A673 (cell line): Measurements from ENCODE around the gene NKX2-3.

Experiments
- EZH2 ChIP-seq: fragments of 200-600 bp; sonication (generic); IDR thresholded peaks from 2 replicates; pipeline ENCODE4 v1.6.1; 2017; ENCODE audit warnings: borderline replicate concordance, low read depth, mild to moderate bottlenecking, mixed read lengths, antibody characterized with exemption, low read length; ENCODE audit not compliant: poor library complexity, severe bottlenecking
- TF ChIP-seq, protein P1 (sequence below): fragments of 300-800, 200-600 bp; sonication (generic); conservative IDR thresholded peaks from 2 replicates; pipeline ENCODE4 v1.5.1; 2017; ENCODE audit warnings: low read depth, mild to moderate bottlenecking, antibody characterized with exemption, low read length, moderate library complexity, mixed read lengths

GRCh38 chr10:99540306-99540656 lies 7.5 kb downstream of the NKX2-3 start:
- TF ChIP-seq, protein P1, sequence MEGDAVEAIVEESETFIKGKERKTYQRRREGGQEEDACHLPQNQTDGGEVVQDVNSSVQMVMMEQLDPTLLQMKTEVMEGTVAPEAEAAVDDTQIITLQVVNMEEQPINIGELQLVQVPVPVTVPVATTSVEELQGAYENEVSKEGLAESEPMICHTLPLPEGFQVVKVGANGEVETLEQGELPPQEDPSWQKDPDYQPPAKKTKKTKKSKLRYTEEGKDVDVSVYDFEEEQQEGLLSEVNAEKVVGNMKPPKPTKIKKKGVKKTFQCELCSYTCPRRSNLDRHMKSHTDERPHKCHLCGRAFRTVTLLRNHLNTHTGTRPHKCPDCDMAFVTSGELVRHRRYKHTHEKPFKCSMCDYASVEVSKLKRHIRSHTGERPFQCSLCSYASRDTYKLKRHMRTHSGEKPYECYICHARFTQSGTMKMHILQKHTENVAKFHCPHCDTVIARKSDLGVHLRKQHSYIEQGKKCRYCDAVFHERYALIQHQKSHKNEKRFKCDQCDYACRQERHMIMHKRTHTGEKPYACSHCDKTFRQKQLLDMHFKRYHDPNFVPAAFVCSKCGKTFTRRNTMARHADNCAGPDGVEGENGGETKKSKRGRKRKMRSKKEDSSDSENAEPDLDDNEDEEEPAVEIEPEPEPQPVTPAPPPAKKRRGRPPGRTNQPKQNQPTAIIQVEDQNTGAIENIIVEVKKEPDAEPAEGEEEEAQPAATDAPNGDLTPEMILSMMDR = no peak
- TF ChIP-seq EZH2 = no peak
